Measurements from ENCODE around the gene CLIP1.
"Not testable (repeated sequence)": the region's sequence is repeated elsewhere in the genome, so short reads cannot be mapped to it uniquely, and the experiment has no call there.

CLIP1 gene

GRCh38 chr12:122421821-122422729 is at the start of gene CLIP1:
TSS of gene CLIP1 (minus strand) at chr12:122422669. CDS start at chr12:122380452, 42,217 bp downstream.
- peak; percentile 68 to 86 for DNase-seq
- no peak for TF ChIP-seq GATA1 (IDR thresholded peaks at IDR 0.05; ENCODE audit: low read depth, low read length)
- TF ChIP-seq POLR2A (IDR thresholded peaks at IDR 0.05; ENCODE audit: low read length): peak; percentile 19

- DNase-seq: peak; percentile 54 to 78
- no peak for TF ChIP-seq POLR2A (IDR thresholded peaks at IDR 0.05; ENCODE audit: low read length)
- no peak for TF ChIP-seq GATA1 (IDR thresholded peaks at IDR 0.05; ENCODE audit: low read depth, low read length)
Measured at GRCh38 chr12:122471324-122472226, 49.1 kb upstream of the CLIP1 start.

GRCh38 chr12:122470576-122470975 is 48.1 kb upstream of the CLIP1 start:
- DNase-seq: not testable (repeated sequence)

GRCh38 chr12:122469856-122470255 is 47.4 kb upstream of the CLIP1 start:
- DNase-seq: not testable (repeated sequence)

- DNase-seq: no peak
- TF ChIP-seq POLR2A (IDR thresholded peaks at IDR 0.05; ENCODE audit: low read length): no peak
- TF ChIP-seq GATA1 (IDR thresholded peaks at IDR 0.05; ENCODE audit: low read depth, low read length): no peak
Measured at GRCh38 chr12:122467983-122468382, 45.5 kb upstream of the CLIP1 start.

GRCh38 chr12:122464317-122465042 is 42.0 kb upstream of the CLIP1 start:
- DNase-seq: not testable (repeated sequence)

GRCh38 chr12:122460641-122461040 is 38.2 kb upstream of the CLIP1 start:
- DNase-seq: no peak
- no peak for TF ChIP-seq POLR2A (IDR thresholded peaks at IDR 0.05; ENCODE audit: low read length)
- TF ChIP-seq GATA1 (IDR thresholded peaks at IDR 0.05; ENCODE audit: low read depth, low read length): no peak

- DNase-seq: no peak
- TF ChIP-seq GATA1 (IDR thresholded peaks at IDR 0.05; ENCODE audit: low read depth, low read length) (no peak), POLR2A (IDR thresholded peaks at IDR 0.05; ENCODE audit: low read length) (no peak)
Measured at GRCh38 chr12:122460061-122460460, 37.6 kb upstream of the CLIP1 start.

GRCh38 chr12:122459211-122459610 is 36.7 kb upstream of the CLIP1 start:
- TF ChIP-seq POLR2A (IDR thresholded peaks at IDR 0.05; ENCODE audit: low read length) (no peak), GATA1 (IDR thresholded peaks at IDR 0.05; ENCODE audit: low read depth, low read length) (no peak)
- no peak for DNase-seq

GRCh38 chr12:122458105-122459035 is 35.9 kb upstream of the CLIP1 start:
- DNase-seq: no peak
- TF ChIP-seq POLR2A (IDR thresholded peaks at IDR 0.05; ENCODE audit: low read length) (no peak), GATA1 (IDR thresholded peaks at IDR 0.05; ENCODE audit: low read depth, low read length) (no peak)

- no peak for DNase-seq
- TF ChIP-seq POLR2A (IDR thresholded peaks at IDR 0.05; ENCODE audit: low read length): no peak
- TF ChIP-seq GATA1 (IDR thresholded peaks at IDR 0.05; ENCODE audit: low read depth, low read length): no peak
Measured at GRCh38 chr12:122457627-122458026, 35.2 kb upstream of the CLIP1 start.

- TF ChIP-seq GATA1 (IDR thresholded peaks at IDR 0.05; ENCODE audit: low read depth, low read length): no peak
- TF ChIP-seq POLR2A (IDR thresholded peaks at IDR 0.05; ENCODE audit: low read length): no peak
- no peak for DNase-seq
Measured at GRCh38 chr12:122454739-122455138, 32.3 kb upstream of the CLIP1 start.

- DNase-seq: no peak
- TF ChIP-seq GATA1 (IDR thresholded peaks at IDR 0.05; ENCODE audit: low read depth, low read length) (no peak), POLR2A (IDR thresholded peaks at IDR 0.05; ENCODE audit: low read length) (no peak)
Measured at GRCh38 chr12:122454250-122454721, 31.8 kb upstream of the CLIP1 start.
